Measurements from ENCODE around the gene TMEM214. TPM values are rescaled to one million over a fixed set of nuclear protein-coding genes. Genes with fewer than 3 reads are reported as not detected.

Gene TMEM214, protein sequence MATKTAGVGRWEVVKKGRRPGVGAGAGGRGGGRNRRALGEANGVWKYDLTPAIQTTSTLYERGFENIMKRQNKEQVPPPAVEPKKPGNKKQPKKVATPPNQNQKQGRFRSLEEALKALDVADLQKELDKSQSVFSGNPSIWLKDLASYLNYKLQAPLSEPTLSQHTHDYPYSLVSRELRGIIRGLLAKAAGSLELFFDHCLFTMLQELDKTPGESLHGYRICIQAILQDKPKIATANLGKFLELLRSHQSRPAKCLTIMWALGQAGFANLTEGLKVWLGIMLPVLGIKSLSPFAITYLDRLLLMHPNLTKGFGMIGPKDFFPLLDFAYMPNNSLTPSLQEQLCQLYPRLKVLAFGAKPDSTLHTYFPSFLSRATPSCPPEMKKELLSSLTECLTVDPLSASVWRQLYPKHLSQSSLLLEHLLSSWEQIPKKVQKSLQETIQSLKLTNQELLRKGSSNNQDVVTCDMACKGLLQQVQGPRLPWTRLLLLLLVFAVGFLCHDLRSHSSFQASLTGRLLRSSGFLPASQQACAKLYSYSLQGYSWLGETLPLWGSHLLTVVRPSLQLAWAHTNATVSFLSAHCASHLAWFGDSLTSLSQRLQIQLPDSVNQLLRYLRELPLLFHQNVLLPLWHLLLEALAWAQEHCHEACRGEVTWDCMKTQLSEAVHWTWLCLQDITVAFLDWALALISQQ
- total RNA-seq (2014; rRNA removed; shearing (Covaris generic)): 32.0 and 36.3 TPM in 2 replicates
- 68.1 and 79.0 TPM in 2 replicates for polyA plus RNA-seq (2014; cell fraction: nucleus; rRNA removed)

DNA sequence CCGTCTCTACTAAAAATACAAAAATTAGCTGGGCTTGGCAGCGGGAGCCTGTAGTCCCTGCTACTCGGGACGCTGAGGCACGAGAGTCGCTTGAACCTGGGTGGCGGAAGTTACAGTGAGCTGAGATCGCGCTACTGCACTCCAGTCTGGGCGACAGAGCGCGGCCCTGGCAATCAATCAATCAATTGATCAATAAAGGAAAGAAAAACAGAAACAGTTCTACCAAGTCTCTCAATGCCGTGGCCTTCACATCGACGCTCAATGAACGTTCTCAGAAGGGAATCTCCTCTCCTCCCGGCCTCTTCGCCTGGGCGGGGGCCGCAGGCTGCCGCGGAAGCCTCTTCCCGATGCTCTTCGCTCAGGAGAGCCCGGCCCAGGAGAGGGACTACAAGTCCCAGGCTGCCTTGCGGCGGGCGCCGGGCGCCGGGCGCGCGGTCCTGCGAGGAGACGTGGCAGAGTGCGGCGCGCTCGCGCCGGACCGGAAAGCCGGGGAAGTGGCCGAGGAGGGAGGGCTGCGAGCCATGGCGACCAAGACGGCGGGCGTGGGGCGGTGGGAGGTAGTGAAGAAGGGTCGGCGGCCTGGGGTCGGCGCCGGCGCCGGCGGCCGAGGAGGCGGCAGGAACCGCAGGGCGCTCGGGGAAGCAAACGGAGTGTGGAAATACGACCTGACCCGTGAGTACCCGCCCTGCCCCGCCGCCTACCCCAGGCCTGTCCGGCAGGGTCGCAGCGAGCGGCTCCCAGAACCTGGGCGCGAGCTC is at the start of gene TMEM214:
Gene TMEM214 (plus strand): TSS at position 471 of the 758 bp plus-strand sequence. CDS start 51 bp downstream, at position 522.
- DNase-seq (ENCODE audit: extremely low read depth, low read depth): peak; percentile 81

GRCh38 chr2:26983746-26984145 is 49.0 kb upstream of the TMEM214 start:
- DNase-seq (ENCODE audit: extremely low read depth, low read depth): no peak

- DNase-seq (ENCODE audit: extremely low read depth, low read depth): no peak
Measured at GRCh38 chr2:26985807-26986206, 47.0 kb upstream of the TMEM214 start.

DNA sequence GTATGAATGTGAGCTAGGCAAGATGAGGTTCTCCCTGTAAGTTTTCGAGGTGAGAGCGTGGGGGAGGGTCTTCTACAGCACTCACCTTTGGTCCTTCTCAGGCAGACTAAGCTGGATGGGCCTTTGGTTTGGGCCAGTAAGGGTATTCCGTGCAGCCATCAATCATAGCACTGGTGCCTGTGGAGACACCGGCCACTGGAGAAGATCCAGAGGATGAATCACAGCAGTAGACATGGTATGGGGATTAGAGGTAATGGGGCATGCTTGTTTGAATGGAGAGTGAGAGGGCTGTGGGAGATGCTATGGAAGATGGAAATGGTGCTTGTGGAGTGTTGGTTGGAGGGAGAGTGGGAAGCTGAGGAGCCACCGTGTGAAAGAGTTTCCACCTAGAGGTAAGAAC is 46.2 kb upstream of the TMEM214 start:
- no peak for DNase-seq (ENCODE audit: extremely low read depth, low read depth)

- DNase-seq (ENCODE audit: extremely low read depth, low read depth): no peak
Measured at GRCh38 chr2:26988058-26988860, 44.5 kb upstream of the TMEM214 start.

DNA sequence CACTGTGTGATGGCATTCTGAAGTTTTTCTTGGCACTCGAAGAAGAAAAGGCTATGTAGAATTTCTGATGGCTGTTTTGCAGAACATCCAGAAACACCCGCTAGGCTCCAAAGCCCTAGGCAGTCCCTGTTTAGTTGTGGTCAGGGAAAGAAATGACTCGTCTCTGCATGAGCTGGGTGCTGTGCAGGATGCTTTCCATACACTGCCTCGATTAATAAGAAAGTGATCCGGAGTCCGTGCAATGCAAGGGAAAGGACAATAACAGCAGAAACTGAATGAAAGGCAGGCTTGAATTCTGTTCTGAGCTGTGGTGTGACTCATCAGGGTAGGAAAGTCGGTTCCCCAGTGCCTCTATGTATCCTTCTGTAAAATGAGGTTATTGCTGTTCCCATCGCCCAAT is 43.6 kb upstream of the TMEM214 start:
- DNase-seq (ENCODE audit: extremely low read depth, low read depth): no peak

DNA sequence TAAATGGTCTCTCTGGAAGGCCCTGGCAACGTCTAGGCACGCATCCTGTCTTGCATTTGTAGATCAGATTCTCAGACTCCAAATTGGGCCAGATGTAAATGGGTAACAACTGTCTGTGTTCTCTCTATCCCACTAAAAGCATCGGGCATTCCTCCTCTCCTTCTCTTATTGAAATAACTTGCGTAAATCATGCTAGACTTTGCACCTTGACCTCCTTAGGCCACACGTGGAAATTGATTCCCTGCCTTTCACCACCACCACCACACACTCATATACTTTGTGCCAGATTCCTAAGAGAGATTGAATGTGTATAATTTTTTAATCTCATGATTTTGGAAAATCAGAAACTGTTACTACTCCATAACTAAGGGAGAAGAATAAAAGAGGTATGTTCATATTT is 41.0 kb upstream of the TMEM214 start:
- DNase-seq (ENCODE audit: extremely low read depth, low read depth): no peak

- no peak for DNase-seq (ENCODE audit: extremely low read depth, low read depth)
Measured at GRCh38 chr2:26993768-26994167, 39.0 kb upstream of the TMEM214 start.

DNA sequence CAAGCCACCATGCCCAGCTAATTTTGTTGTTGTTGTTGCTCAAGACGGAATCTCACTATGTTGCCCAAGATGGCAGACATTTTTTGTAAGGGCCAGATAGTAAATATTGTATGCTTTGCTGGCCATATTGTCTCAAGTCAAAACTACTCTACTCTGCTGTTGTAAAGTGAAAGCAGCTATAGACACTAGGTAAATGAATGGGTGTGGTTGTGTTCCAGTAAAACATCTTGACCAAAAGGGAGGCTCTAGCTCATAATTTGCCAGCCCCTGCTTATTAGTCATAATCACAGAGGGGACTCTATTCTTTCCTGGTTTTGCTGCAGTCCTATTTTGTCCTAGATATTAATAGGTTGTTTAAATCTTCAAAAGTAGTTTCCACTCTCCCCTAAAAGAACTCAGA is 37.8 kb upstream of the TMEM214 start:
- DNase-seq (ENCODE audit: extremely low read depth, low read depth): no peak

DNA sequence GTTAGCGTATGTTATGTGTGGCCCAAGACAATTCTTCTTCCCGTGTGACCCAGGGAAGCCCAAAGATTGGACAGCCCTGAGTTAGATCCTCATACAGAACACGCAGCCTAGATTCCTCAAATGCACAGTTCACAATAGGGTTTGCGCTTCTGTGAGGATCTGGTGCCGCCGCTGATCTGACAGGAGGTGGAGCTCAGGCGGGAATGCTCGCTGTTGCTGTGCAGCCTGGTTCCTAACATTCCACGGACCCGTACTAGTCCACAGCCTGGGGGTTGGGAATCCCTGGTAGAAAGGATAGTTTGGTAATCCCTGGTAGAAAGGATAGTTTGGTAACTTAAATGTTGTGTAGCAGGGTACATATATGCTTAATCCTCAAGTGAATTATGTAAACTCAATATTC is 35.4 kb upstream of the TMEM214 start:
- no peak for DNase-seq (ENCODE audit: extremely low read depth, low read depth)

DNA sequence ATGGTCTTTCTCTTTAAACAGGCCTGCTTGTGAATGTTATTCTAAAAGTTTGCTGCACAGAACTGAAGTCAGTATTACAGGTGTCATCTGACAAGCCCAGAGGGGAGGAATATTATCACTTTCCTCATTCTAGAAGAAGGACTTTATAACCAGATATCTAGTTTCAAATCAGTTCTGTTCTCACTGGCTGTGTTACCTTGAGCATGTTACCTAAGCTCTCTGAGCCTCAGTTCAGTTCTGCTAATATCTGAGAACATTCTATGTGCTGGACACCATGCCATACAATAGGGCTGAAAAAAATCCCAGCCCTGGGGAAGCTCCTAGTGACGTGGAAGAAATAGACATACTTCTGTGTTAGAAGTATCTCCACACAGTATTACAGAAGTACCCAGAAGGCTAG is 34.4 kb upstream of the TMEM214 start:
- no peak for DNase-seq (ENCODE audit: extremely low read depth, low read depth)

DNA sequence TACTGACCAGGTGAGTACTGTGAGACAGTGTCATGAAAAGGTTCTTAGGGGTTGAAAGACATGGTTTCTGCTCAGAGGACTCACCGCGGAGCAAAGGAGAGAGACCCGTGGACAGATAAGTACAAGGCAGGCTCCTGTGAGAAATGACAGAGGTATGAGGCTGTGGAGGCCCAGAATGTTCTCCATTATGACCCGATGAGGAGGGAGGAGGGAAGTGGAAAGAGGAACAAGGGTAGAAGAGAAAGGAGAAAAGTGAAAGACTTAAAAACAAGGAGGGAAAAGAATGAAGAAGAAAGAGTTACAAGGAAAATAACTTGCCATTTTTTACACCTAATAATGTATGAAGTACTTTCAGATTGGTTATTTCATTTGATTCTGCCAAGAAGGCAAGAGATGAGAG is 32.5 kb upstream of the TMEM214 start:
- no peak for DNase-seq (ENCODE audit: extremely low read depth, low read depth)

DNA sequence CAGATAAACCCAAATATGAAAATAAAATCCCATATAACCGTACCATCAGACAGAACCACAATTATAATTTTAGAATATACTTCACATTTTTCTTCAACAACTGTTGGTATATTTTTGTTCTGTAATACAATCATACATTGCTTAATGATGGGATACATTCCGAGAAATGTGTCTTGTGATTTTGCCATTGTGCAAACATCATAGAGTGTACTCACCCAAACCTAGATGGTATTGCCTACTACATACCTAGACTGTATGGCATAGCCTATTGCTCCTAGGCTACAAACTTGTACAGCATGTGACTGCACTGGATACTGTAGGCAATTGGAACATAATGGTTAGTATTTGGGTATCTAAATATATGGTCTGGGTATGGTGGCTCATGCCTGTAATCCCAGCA is 31.8 kb upstream of the TMEM214 start:
- no peak for DNase-seq (ENCODE audit: extremely low read depth, low read depth)

DNA sequence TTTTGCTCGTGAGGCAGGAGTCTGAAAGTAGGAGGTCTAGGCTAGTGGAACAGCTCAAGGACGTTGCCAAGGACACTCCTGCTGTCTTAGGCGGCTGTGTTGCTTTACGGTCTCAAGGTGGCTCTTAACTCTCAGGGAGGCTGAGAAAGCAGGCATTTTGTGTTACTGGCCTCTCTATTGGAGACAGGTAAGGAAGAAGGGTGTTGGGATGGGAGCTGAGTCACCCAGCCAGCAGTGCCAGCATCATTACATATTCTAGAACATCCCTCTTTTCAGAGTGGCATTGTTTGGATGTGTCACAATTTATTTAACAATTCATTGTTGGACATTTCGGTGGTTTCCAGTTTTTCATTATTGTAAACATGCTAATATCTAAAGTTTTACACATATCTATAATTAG is 30.8 kb upstream of the TMEM214 start:
- DNase-seq (ENCODE audit: extremely low read depth, low read depth): no peak

GRCh38 chr2:27003007-27003406 is 29.8 kb upstream of the TMEM214 start:
- no peak for DNase-seq (ENCODE audit: extremely low read depth, low read depth)

DNA sequence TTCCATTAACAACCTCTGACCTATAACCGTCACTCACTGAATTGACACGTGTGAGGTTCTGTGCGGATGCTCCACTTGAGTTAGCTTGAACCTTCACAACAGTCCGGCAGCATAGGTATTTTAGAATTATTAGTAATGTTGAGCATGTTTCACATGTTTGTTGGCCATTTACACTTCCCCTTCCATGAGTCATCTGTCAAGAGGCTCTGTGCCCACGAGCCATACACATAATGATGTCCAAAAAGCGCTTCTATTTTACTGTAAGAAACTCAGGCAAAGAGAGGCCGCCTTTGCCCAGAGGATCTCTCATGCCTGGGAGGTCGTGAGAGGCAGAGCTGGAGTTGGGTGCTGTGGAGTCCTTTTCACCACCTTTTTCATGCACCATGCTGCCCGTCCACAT is 28.9 kb upstream of the TMEM214 start:
- no peak for DNase-seq (ENCODE audit: extremely low read depth, low read depth)

DNA sequence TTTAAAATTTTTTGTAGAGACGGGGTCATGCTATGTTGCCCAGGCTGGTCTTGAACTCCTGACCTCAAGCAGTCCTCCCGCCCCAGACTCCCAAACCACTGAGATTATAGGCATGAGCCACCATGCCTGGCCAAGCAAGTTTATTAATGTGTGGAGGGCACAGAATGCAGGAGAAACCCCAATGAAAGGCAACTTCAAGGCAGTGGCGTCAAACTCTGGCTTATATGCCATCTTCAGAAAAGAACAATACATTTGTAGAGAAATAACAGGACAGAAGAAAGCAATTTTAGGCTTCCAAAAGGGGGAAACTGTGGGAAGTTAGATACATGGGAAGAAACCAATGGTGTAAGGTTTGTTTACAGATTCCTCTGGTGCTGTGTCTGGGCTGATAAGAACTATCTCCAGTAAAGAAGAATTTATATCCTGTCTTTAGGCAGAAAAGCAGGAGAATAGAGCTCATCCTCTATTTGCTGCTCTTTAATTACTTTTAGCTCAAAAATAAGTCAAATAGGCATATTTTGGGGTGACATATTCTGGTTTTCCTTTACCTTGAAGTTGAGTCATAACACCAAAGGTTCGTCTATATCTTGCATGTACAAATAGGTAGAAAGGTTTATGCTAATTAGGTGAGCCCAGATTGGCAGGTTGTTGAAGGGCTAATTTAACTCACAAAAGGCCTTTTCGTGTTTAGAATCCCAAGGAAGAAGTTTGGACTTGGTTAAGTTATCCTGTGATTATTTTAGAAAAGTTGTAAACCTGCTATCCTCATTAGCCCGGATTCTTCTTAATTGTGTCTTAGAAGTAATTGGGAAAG is 26.0 kb upstream of the TMEM214 start:
- no peak for DNase-seq (ENCODE audit: extremely low read depth, low read depth)

GRCh38 chr2:27007416-27008374 is 25.1 kb upstream of the TMEM214 start:
- DNase-seq (ENCODE audit: extremely low read depth, low read depth): no peak

Measured in NCI-H460 (cell line).